ENCODE data around the gene EAPP. TPM values are rescaled to one million over a fixed set of nuclear protein-coding genes. Genes with fewer than 3 reads are reported as not detected.

The EAPP gene
- total RNA-seq, 6 experiments from 2014 or later = 15.1 to 20.4 (median 18.2) TPM

DNA sequence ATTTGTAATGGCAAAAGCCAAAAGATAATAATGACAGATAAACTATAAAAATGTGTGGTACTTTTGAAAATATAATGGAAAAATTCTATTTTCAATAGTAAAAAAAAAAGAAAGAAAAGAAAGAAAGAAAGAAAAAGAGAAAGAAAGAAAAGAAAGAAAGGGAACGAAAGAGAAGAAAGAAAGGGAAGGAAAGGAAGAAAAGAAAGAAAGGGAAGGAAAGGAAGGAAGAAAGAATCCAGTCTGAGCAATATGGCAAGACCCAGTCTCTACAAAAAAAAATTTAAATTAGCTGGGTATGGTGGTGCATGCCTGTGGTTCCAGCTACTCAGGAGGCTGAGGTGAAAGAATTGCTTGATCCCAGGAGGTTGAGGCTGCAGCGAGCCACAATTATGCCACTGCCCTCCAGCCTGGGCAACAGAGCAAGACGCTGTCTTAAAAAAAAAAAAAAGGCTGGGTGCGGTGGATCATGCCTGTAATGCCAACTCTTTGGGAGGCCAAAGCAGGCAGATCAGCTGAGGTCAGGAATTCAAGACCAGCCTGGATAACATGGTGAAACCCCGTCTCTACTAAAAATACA is 38.4 kb downstream of the EAPP start:
- TF ChIP-seq, protein P1, sequence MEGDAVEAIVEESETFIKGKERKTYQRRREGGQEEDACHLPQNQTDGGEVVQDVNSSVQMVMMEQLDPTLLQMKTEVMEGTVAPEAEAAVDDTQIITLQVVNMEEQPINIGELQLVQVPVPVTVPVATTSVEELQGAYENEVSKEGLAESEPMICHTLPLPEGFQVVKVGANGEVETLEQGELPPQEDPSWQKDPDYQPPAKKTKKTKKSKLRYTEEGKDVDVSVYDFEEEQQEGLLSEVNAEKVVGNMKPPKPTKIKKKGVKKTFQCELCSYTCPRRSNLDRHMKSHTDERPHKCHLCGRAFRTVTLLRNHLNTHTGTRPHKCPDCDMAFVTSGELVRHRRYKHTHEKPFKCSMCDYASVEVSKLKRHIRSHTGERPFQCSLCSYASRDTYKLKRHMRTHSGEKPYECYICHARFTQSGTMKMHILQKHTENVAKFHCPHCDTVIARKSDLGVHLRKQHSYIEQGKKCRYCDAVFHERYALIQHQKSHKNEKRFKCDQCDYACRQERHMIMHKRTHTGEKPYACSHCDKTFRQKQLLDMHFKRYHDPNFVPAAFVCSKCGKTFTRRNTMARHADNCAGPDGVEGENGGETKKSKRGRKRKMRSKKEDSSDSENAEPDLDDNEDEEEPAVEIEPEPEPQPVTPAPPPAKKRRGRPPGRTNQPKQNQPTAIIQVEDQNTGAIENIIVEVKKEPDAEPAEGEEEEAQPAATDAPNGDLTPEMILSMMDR (IDR thresholded peaks at IDR 0.05) = no peak
- TF ChIP-seq POLR2A (IDR thresholded peaks at IDR 0.05) = no peak
- DNase-seq (no peak), ATAC-seq (no peak)
- no peaks in the 10 kb centered on the region for H3K27me3 ChIP-seq
- peaks cover 0 to 27% (median 0%) of the 10 kb centered on the region in 4 donors for H3K4me1 ChIP-seq
- no peaks in the 10 kb centered on the region for H3K9me3 ChIP-seq
- no peak overlapping the region for H3K27ac ChIP-seq
- intact Hi-C loops (cut with DNase I) = no loop called here
- WGBS (ENCODE audit: insufficient coverage, low coverage, low lambda C conversion rate, missing lambda C conversion rate) = 94% methylated on average over 4 of the region's 5 CpGs
- H3K36me3 ChIP-seq = no peaks in the 10 kb centered on the region
- H3K4me3 ChIP-seq = no peak overlapping the region

DNA sequence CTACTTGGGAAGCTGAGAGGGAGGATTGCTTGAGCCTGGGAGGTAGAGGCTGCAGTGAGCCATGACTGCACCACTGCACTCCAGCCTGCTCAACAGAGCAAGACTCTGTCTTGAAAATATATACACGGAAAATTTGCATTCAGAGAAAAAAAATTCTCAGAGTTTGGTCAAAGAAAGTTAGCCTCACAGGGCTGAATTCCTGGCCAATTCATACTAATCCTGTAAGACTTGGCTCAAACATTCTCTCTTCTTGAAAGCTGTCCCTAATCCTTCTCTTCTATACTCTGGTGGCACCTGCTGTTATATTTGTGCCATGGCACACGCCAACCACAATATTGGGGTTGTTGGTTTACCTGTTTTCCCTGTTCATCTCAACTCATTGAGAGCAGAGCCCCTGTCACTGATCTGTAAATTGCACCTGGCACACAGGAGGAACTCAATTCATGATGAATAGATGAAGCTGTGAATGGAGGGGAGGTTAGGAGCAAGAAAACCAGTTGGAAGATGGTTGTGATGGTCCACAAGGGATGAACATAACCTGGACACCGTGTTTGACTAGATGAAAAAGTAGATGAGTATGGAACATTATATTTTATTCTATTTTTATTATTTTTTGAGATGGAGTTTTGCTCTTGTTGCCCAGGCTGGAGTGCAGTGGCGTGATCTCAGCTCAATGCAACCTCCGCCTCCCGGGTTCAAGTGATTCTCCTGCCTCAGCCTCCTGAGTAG is 40.7 kb downstream of the EAPP start:
- TF ChIP-seq, protein P1 (IDR thresholded peaks at IDR 0.05) = peak; percentile 60 to 78 (median 64)
- no peak for TF ChIP-seq POLR2A (IDR thresholded peaks at IDR 0.05)
- H3K27ac ChIP-seq = peak overlapping the region in 1 of 3 donors; percentile 44
- peaks cover 0 to 27% (median 0%) of the 10 kb centered on the region in 4 donors for H3K4me1 ChIP-seq
- no peaks in the 10 kb centered on the region for H3K27me3 ChIP-seq
- WGBS (ENCODE audit: insufficient coverage, low coverage, low lambda C conversion rate, missing lambda C conversion rate) = 71% methylated on average over 6 of the region's 6 CpGs
- no peaks in the 10 kb centered on the region for H3K9me3 ChIP-seq
- no peak overlapping the region for H3K4me3 ChIP-seq
- no peak for DNase-seq
- intact Hi-C loops (cut with DNase I) = no loop called here
- no peaks in the 10 kb centered on the region for H3K36me3 ChIP-seq
- peak; percentile 83 to 94 (median 90) for ATAC-seq

DNA sequence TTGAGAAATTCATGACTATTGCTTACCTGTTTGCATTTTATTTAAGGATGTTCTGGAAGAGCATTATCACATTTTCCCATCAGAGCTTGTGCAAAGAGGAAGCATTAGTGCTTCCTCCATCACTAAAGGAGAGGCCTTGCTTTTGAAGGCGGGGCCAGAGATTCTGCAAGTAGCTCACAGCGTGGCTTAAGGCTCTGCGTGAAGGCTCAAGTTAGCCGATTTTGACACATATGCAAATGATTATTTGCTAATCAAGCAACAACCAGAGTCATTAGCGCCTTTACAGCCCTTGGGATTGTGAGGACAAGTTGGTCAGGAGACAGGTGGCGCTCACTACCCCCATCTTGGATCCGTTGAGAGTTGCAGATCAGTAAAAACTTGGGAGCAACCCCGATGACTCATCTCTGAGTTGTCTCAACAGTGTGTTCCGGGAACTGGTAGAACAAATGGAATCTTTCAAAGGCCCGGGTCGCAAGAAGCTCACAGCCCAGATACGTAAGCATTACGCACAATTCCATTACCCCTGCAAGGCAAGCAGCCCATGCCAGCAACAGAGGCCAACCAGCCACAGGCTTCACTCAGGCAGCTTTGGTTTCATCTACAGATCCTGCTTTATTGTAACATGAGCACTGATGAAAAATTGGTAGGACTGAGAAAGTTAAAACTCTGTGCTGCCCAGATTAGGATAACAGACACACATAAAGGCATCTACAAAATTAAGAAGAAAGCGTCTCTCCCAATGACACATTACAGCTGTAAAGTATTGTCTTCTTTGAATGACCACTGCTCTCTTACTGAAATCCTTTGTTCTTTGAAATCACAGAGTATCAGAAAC is 42.6 kb downstream of the EAPP start:
- ATAC-seq (peak; percentile 30 to 59 (median 48)), DNase-seq (peak in 1 of 3 donors; percentile 49)
- intact Hi-C loops (cut with DNase I) = no loop called here
- H3K36me3 ChIP-seq = no peaks in the 10 kb centered on the region
- no peaks in the 10 kb centered on the region for H3K9me3 ChIP-seq
- H3K27me3 ChIP-seq = no peaks in the 10 kb centered on the region
- H3K4me3 ChIP-seq = no peak overlapping the region
- 72% methylated on average over 12 of the region's 14 CpGs for WGBS (ENCODE audit: insufficient coverage, low coverage, low lambda C conversion rate, missing lambda C conversion rate)
- peaks cover 0 to 27% (median 0%) of the 10 kb centered on the region in 4 donors for H3K4me1 ChIP-seq
- TF ChIP-seq, protein P1 (IDR thresholded peaks at IDR 0.05) = no peak
- no peak for TF ChIP-seq POLR2A (IDR thresholded peaks at IDR 0.05)
- H3K27ac ChIP-seq = peak overlapping the region; percentile 4 to 44 (median 39)

DNA sequence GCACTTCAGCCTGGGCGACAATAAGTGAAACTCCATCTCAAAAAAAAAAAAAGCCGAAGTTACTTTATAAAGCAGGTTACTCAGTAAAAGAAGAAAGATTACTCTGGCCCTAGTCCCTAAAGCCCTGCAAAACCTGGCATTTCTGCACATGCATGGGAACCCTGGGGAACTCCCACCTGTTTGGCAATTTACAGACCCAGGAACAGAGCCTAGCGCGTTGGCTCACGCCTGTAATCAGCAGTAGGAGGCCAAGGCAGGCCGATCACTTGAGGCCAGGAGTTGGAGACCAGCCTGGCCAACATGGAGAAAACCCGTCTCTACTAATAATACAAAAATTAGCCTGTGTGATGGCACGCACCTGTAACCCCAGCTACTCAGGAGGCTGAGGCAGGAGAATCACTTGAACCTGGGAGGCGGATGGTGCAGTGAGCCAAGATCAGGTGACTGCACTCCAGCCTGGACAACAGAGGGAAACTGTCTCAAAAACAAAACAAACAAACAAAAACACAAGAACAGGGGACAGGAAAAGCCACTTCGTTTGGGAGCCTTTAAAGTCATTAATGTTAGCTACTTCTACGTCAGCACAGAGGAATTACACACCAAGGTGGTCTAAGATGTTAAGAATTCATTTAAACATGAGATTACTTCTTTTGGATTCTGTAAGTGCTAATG is 43.4 kb downstream of the EAPP start:
- Histone ChIP-seq H3K4me3 (no peak overlapping the region), H3K4me1 (peaks cover 0 to 27% (median 0%) of the 10 kb centered on the region in 4 donors), H3K27me3 (no peaks in the 10 kb centered on the region), H3K27ac (peak overlapping the region in 2 of 3 donors; percentile 39 to 44), H3K36me3 (no peaks in the 10 kb centered on the region), H3K9me3 (no peaks in the 10 kb centered on the region)
- no peak for TF ChIP-seq POLR2A (IDR thresholded peaks at IDR 0.05)
- intact Hi-C loops (cut with DNase I) = no loop called here
- WGBS (ENCODE audit: insufficient coverage, low coverage, low lambda C conversion rate, missing lambda C conversion rate) = 80% methylated on average over 7 of the region's 11 CpGs
- ATAC-seq = no peak
- DNase-seq = no peak
